NCI-H526 treated with DMSO at 0.1 percent for 48 hours (cell line): ENCODE data around the gene MISP.
A peak's percentile ranks its signal among the peaks of the same experiment; 100 is the strongest.

Source experiments
- DNase-seq: peaks from one replicate; lab custom pipeline; 2025; lab: John Stamatoyannopoulos, UW

The MISP gene

DNA sequence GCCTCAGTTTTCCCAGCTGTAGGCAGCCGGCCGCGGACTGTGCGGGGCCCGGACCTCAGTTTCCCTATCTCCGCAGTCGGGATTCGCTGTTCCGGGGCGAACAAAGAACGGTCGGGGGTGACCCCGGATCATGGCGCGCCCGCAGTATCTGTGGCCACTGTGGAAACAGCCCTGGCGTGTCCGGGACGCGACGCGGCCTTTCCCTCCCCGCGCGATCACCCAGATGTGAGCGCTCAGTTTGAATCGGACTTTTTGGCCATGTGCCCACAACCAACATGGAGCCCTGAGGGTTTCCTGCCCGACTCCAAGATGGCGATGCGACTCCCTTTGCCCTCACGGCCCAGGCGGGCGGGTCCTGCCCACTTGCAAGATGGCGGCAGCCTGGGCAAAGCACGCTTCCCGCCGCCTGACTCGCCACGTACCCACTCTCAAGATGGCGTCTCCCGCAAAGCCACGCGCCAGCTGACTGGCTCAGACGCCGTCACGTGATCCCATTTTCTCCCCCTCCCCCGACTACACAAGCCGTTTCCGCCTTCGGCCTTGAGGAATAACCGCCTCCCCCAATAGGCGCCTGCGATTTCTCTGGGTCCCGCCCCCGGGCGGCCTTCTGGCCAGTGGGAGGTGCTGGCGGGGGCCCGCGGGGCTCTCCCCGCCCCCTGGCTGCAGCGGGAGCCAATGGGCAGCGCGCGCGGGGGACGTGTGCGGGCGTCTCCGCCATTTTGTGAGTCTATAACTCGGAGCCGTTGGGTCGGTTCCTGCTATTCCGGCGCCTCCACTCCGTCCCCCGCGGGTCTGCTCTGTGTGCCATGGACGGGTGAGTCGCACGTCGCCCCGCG, 46.0 kb downstream of the MISP start, which contains the start of gene PTBP1:
PTBP1 (plus strand) TSS at position 761 of the 836 bp plus-strand sequence; CDS start at position 807, 46 bp downstream.
- peak; percentile 96 for DNase-seq

DNA sequence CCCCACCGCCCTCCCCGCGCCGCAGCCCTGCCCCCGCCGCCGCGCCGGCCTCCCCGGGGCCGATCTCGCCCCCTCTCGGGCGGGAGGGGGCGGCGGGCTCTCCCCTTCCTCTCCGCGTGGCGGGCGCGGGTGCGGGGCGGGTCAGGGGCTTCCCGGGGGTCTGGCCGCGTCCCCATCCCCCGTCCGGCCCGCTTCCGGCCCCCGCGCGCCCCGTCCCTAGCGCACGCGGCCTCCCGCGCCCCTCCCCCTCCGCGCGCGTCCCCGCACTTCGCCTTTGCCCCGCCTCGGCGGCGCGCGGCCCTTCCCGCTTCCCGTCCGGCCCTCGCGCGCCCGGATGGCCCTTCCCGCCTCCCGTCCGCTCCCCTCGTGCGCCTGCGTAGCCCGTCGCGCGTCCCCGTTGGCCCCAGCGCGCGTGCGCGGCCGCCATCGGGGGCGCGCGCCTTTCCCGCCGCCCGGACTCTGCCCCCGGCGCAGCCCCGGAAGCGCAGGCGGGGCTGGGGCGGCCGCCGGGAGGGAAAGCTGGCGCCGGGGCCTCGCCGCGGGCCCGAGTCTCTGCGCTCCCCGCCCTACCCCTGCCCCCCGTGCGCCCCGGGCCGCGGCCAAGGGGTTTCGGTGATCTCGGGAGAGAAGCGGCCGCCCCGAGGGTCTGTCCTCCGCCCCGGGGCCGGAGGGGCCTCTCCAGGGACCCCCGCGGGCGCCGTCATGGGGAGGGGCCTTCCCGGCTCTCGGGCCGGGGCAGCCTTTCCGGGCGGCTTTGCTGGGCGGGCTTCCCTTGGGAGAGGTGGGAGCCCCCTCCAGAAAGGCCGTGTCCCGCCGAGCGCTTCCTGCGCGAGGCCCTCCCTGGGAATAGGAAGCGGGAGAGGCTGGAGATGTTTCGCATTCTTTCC, 46.9 kb downstream of the MISP start:
- peak; percentile 35 for DNase-seq

- DNase-seq, result no peak
These were observed 47.6 kb downstream of the MISP start for GRCh38 chr19:798415-799075.

- no peak for DNase-seq
These were observed 48.4 kb downstream of the MISP start for GRCh38 chr19:799076-799881.

- DNase-seq, result peak; percentile 29
These were observed 49.6 kb downstream of the MISP start for GRCh38 chr19:800360-801029.

- no peak for DNase-seq
These were observed 50.3 kb downstream of the MISP start for GRCh38 chr19:801030-801860.

DNA sequence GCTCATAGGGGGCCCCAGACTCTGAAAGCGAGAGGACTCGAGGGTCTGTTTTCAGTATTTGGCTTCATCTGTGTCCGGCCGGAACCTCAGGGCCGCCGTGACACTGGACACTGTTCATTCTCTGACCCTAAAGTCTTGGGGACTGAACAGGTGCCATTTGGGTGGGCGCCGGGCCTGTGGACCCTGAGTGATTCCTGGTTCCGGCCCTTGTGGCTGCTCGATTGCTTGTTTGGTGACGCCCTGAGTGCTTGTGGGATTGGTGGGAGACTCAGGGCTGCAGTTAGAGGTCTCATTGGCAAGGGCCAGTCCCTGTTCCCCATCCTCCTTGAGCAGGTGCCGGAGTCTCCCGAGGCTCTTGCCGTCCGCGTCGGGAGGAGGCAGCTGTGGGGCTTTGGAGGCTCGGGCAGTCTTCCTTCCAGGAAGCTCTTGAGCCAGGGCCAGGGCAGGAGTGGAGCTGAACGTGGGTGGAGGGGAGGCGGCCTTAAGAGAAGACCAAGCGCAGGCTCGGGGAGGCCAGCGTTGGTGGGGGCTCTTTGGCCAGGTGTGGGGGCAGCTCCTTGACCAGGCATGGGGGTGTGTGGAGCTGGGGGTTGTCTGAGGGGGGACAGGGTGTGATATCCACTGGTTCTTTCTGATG, 51.1 kb downstream of the MISP start:
- no peak for DNase-seq

- no peak for DNase-seq
These were observed 51.7 kb downstream of the MISP start for GRCh38 chr19:802498-803098.

GRCh38 chr19:803099-803561, 52.2 kb downstream of the MISP start:
- DNase-seq, result no peak

- DNase-seq, result no peak
These were observed 52.9 kb downstream of the MISP start for GRCh38 chr19:803686-804418.

DNA sequence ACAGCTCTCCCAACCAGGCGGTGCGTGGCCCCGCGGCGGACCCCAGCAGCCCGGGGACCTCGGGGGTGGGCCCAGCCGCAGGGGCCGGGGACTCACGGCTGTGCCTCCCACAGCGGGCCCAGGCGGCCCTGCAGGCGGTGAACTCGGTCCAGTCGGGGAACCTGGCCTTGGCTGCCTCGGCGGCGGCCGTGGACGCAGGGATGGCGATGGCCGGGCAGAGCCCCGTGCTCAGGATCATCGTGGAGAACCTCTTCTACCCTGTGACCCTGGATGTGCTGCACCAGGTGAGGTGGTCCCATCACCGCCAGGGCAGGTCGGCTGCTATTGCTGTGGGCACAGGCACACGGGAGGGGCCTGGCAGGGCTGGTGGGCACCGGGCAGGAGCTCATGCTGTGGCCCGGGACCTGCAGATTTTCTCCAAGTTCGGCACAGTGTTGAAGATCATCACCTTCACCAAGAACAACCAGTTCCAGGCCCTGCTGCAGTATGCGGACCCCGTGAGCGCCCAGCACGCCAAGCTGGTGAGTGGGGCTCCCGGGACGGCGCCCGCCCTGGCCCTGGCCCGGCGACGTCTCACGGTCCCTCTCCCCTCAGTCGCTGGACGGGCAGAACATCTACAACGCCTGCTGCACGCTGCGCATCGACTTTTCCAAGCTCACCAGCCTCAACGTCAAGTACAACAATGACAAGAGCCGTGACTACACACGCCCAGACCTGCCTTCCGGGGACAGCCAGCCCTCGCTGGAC, 53.7 kb downstream of the MISP start:
- no peak for DNase-seq

DNA sequence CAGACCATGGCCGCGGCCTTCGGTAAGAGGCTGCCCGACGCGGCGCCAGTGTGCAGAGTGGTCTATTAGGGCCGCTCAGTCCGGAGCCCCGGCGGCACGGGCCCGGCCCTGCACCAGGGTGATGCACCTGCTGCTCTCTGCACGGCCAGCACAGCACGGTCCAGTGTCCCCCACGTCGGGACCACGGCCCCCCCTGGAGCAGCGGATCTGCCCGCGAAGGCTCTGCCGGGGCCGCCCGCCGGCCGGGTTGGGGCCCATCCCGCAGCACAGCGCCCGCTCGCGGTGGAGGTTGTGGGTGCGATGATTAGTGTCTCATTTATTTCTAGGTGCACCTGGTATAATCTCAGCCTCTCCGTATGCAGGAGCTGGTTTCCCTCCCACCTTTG, 54.2 kb downstream of the MISP start:
- DNase-seq, result no peak

DNA sequence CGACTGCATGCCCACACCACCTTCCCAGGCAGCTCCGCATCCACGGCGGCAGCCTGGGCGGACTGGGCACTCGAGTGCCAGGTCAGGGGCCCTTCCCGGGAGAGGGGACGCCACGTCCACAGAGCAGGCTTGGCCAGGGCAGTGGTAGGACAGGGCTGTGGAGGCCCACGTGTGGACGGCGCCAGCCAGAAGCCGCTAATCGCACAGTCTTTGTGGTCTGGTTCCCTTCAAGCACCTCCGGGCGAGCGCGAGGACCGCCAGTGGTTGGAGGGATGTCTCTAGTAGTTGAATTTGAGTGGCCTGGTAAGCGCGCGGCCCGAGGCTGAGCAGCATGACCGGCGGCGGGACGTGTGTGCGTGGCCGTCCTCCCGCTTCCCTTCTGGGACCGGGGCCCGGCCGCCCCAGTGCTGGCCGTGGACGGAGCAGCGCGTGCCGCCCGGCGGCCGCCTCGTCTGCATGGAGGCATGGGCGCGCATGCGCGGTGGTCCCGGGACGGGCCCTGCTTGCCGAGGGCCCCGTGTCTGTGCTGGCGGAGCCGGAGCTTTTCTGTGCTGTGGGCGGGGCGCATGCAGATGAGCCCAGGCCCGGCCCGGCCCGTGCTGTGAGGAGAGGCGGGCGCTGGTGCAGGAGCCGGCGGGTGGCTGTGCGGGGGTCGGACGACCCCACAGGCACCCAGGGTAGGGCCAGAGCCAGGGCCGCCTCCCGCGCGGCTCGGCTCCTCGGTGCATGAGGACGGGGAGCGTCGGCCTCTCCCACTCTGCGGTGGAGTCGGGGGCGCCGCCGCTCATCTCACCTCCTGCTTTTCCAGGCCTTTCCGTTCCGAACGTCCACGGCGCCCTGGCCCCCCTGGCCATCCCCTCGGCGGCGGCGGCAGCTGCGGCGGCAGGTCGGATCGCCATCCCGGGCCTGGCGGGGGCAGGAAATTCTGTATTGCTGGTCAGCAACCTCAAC, 55.0 kb downstream of the MISP start:
- DNase-seq, result no peak

GRCh38 chr19:806815-807421, 56.0 kb downstream of the MISP start:
- DNase-seq, result no peak

DNA sequence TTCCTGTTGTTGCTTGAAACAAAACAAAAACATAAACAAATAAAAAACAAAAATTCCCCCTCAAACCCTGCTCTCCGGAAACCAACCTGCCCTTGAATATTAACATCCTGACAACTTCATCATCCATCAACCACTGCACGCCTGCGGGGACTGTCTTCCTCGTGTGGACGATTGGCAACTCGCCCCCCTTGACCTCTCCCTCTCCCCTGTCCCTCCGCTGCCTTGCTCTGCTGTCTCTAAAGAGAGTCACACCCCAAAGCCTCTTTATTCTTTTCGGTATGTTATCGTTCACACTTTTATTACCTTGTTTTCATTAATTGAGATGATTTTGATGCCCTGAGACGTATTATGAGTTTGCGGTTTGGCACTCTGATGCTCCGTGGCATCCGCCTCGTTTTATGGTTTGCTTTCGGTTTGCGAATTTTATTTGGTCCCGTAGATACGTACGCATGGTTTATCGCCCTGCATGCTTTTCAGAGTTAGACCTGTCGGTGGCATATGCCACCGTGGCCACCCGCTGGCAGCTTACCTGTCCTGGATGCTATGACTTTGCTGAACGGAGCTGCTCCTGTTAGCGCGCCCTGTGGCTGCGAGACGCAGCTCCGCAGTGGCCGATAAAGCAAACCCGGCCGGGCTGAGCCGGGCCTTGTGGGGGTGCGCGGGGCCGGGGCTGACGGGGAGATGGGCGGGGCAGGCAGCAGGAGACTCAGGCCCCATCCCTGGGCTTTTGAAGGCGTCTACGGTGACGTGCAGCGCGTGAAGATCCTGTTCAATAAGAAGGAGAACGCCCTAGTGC, 56.9 kb downstream of the MISP start:
- no peak for DNase-seq
